SK-N-SH (cell line): ENCODE data around the gene SPOP. TPM values are rescaled to one million over a fixed set of nuclear protein-coding genes. Genes with fewer than 3 reads are reported as not detected.

Experiments used
- CTCF ChIA-PET: fragments of 300-600, 350-600 bp; formaldehyde crosslinking; extraction: SDS; loops from one replicate; lab custom pipeline; 2021; lab: Yijun Ruan, JAX
- POLR2A ChIA-PET: fragments of 350-600 bp; sonication (Branson Sonifier 250); formaldehyde crosslinking; extraction: SDS; loops from one replicate; lab custom pipeline; 2020; ENCODE audit warnings: antibody characterized with exemption, inconsistent platforms; lab: Yijun Ruan, JAX
- DNase-seq: peaks from one replicate; pipeline ENCODE4 v3.0.0; 2012
- H2AFZ ChIP-seq: fragments of 200-600 bp; sonication (generic); 2 replicates; pipeline ENCODE4 v1.8.1; 2016; ENCODE audit warnings: antibody characterized with exemption, mild to moderate bottlenecking, low read depth
- H3F3A ChIP-seq: fragments of 200-600 bp; sonication (generic); replicated peaks from 2 replicates; pipeline ENCODE3; 2016; ENCODE audit warnings: antibody characterized with exemption, mild to moderate bottlenecking; ENCODE audit not compliant: insufficient read depth
- H3K27ac ChIP-seq, 2 experiments: fragments of 200-500 bp in 1 of 2; fragments of 200-600 bp in 1 of 2; sonication (Bioruptor generic) in 1 of 2; sonication (generic), shearing (Covaris generic) in 1 of 2; 2 replicates each; pipeline versions ENCODE4 v1.5.1 to v1.6.1; 2014 to 2016; ENCODE audit warnings: low read depth in 2 of 2, inconsistent platforms in 1 of 2, low read length in 1 of 2, mild to moderate bottlenecking in 1 of 2, mixed read lengths in 1 of 2
- H3K27me3 ChIP-seq: fragments of 200-600 bp; sonication (generic), shearing (Covaris generic); 2 replicates; pipeline ENCODE4 v1.6.1; 2016; ENCODE audit warnings: mixed run types; ENCODE audit not compliant: insufficient read depth
- H3K36me3 ChIP-seq, 2 experiments: fragments of 200-500 bp in 1 of 2; fragments of 200-600 bp in 1 of 2; sonication (Bioruptor generic) in 1 of 2; sonication (generic) in 1 of 2; replicated peaks in 1 of 2; 2 replicates each; pipeline versions ENCODE3 to v1.5.1; 2014 to 2016; ENCODE audit warnings: low read length in 1 of 2, mild to moderate bottlenecking in 1 of 2; ENCODE audit not compliant: insufficient read depth in 2 of 2, control insufficient read depth in 1 of 2
- H3K4me1 ChIP-seq, 2 experiments: fragments of 200-500 bp in 1 of 2; fragments of 200-600 bp in 1 of 2; sonication (Bioruptor generic) in 1 of 2; sonication (generic), shearing (Covaris generic) in 1 of 2; 2 replicates each; pipeline versions ENCODE4 v1.5.1 to v1.6.1; 2014 to 2016; ENCODE audit warnings: low read depth in 1 of 2, low read length in 1 of 2, mixed run types in 1 of 2; ENCODE audit not compliant: insufficient read depth in 2 of 2, control insufficient read depth in 1 of 2
- H3K4me2 ChIP-seq: fragments of 200-600 bp; sonication (generic), shearing (Covaris generic); 2 replicates; pipeline ENCODE4 v1.6.1; 2017; ENCODE audit warnings: mixed run types
- H3K4me3 ChIP-seq, 2 experiments: fragments of 200-500 bp in 1 of 2; fragments of 200-600 bp in 1 of 2; sonication (Bioruptor generic) in 1 of 2; sonication (generic), shearing (Covaris generic) in 1 of 2; 2 replicates each; pipeline versions ENCODE4 v1.5.1 to v1.8.1; 2014 to 2016; ENCODE audit warnings: low read depth in 2 of 2, inconsistent platforms in 1 of 2, low read length in 1 of 2, mild to moderate bottlenecking in 1 of 2, mixed read lengths in 1 of 2, moderate library complexity in 1 of 2
- H3K79me2 ChIP-seq: fragments of 200-600 bp; sonication (generic); 2 replicates; pipeline ENCODE4 v1.8.1; 2017; ENCODE audit warnings: mild to moderate bottlenecking; ENCODE audit not compliant: insufficient read depth
- H3K9ac ChIP-seq: fragments of 200-600 bp; sonication (generic); 2 replicates; pipeline ENCODE4 v1.6.1; 2017; ENCODE audit warnings: mixed run types
- H3K9me2 ChIP-seq: fragments of 200-600 bp; sonication (generic); 2 replicates; pipeline ENCODE4 v1.6.1; 2017; ENCODE audit warnings: mixed run types
- H3K9me3 ChIP-seq: fragments of 200-600 bp; sonication (generic); 2 replicates; pipeline ENCODE4 v1.6.1; 2017; ENCODE audit warnings: mixed run types, mild to moderate bottlenecking, moderate library complexity
- H4K20me1 ChIP-seq: fragments of 200-600 bp; sonication (generic); 2 replicates; pipeline ENCODE4 v1.6.1; 2017; ENCODE audit warnings: mild to moderate bottlenecking, mixed run types; ENCODE audit not compliant: insufficient read depth
- ELF1 ChIP-seq: IDR thresholded peaks from 2 replicates; pipeline ENCODE4 v1.4.0; 2012
- EZH2phosphoT487 ChIP-seq: fragments of 200-600 bp; sonication (generic); IDR thresholded peaks from 2 replicates; pipeline ENCODE4 v1.6.1; 2017; ENCODE audit warnings: low read depth, mixed run types, mild to moderate bottlenecking, antibody characterized with exemption, moderate library complexity, borderline replicate concordance
- FOSL2 ChIP-seq: IDR thresholded peaks from 2 replicates; pipeline ENCODE4 v1.4.0; 2012; ENCODE audit warnings: low read depth, mild to moderate bottlenecking, moderate library complexity, borderline replicate concordance
- FOXM1 ChIP-seq: IDR thresholded peaks from 2 replicates; pipeline ENCODE4 v1.4.0; 2012; ENCODE audit warnings: low read depth, mild to moderate bottlenecking
- GABPA ChIP-seq: IDR thresholded peaks from 2 replicates; pipeline ENCODE4 v1.4.0; 2012; ENCODE audit warnings: low read depth, mild to moderate bottlenecking
- JUND ChIP-seq: IDR thresholded peaks from 2 replicates; pipeline ENCODE4 v1.4.0; 2012
- NFIC ChIP-seq: IDR thresholded peaks from 2 replicates; pipeline ENCODE4 v1.4.0; 2012; ENCODE audit warnings: borderline replicate concordance
- NRF1 ChIP-seq: IDR thresholded peaks from 2 replicates; pipeline ENCODE4 v1.6.1; 2012; ENCODE audit warnings: low read depth, mild to moderate bottlenecking, low read length
- POLR2AphosphoS5 ChIP-seq: IDR thresholded peaks from 2 replicates; pipeline ENCODE4 v1.6.1; 2012; ENCODE audit warnings: low read depth, low read length
- RAD21 ChIP-seq: IDR thresholded peaks from 2 replicates; pipeline ENCODE4 v1.6.1; 2012; ENCODE audit warnings: mild to moderate bottlenecking, low read length
- RCOR1 ChIP-seq: fragments of 150-350 bp; IDR thresholded peaks from 2 replicates; pipeline ENCODE4 v1.6.1; 2017; ENCODE audit warnings: antibody characterized with exemption, low read length
- RFX5 ChIP-seq: IDR thresholded peaks from 2 replicates; pipeline ENCODE4 v1.6.1; 2012; ENCODE audit warnings: mild to moderate bottlenecking, improper control_type of control experiment, low read length
- SIN3A ChIP-seq: IDR thresholded peaks from 2 replicates; pipeline ENCODE4 v1.6.1; 2012; ENCODE audit warnings: low read depth, mild to moderate bottlenecking, low read length, moderate library complexity, borderline replicate concordance
- SMC3 ChIP-seq: IDR thresholded peaks from 2 replicates; pipeline ENCODE4 v1.6.1; 2012; ENCODE audit warnings: low read depth, low read length, improper control_type of control experiment
- TAF1 ChIP-seq: IDR thresholded peaks from 2 replicates; pipeline ENCODE4 v1.6.1; 2012; ENCODE audit warnings: low read depth, mild to moderate bottlenecking, low read length, moderate library complexity, borderline replicate concordance
- TCF12 ChIP-seq: IDR thresholded peaks from 2 replicates; pipeline ENCODE4 v1.4.0; 2012
- TEAD4 ChIP-seq: IDR thresholded peaks from 2 replicates; pipeline ENCODE4 v1.4.0; 2012; ENCODE audit warnings: mild to moderate bottlenecking, borderline replicate concordance; ENCODE audit not compliant: insufficient read depth
- YY1 ChIP-seq: IDR thresholded peaks from 2 replicates; pipeline ENCODE4 v1.4.0; 2012; ENCODE audit warnings: low read depth, mild to moderate bottlenecking
- WGBS: methylation state at CpG from one replicate; pipeline ENCODE4 v1.1.6; 2017; ENCODE audit warnings: low lambda C conversion rate; 5-methylcytosine and 5-hydroxymethylcytosine counted together
- polyA plus RNA-seq, 3 experiments: library from polyadenylated mRNA; depleted of rRNA; stranded (reverse); fragments of >200 nt; gene quantifications; 2 replicates each; pipeline ENCODE4 v1.2.3, GENCODE V29; 2012
- TF ChIP-seq, protein P1 (sequence below): IDR thresholded peaks from 2 replicates; pipeline ENCODE4 v1.4.0; 2012; ENCODE audit warnings: low read depth, borderline replicate concordance
- TF ChIP-seq, protein P2 (sequence below): IDR thresholded peaks from 2 replicates; pipeline ENCODE4 v1.4.0; 2012; ENCODE audit warnings: low read depth
- TF ChIP-seq, protein P3 (sequence below): IDR thresholded peaks from 2 replicates; pipeline ENCODE4 v1.4.0; 2012; ENCODE audit warnings: low read depth, borderline replicate concordance
- TF ChIP-seq, protein P4 (sequence below): fragments of 150-350 bp; IDR thresholded peaks from 2 replicates; pipeline ENCODE4 v1.6.1; 2016; ENCODE audit warnings: mild to moderate bottlenecking, low read depth, low read length
- TF ChIP-seq, protein P5 (sequence below): IDR thresholded peaks from 2 replicates; pipeline ENCODE4 v1.6.1; 2012; ENCODE audit warnings: mild to moderate bottlenecking, low read depth, low read length, moderate library complexity

Gene SPOP
- polyA plus RNA-seq, 1 of the 3 experiments (the other 2 are of a cell fraction) = 54.0 TPM

DNA sequence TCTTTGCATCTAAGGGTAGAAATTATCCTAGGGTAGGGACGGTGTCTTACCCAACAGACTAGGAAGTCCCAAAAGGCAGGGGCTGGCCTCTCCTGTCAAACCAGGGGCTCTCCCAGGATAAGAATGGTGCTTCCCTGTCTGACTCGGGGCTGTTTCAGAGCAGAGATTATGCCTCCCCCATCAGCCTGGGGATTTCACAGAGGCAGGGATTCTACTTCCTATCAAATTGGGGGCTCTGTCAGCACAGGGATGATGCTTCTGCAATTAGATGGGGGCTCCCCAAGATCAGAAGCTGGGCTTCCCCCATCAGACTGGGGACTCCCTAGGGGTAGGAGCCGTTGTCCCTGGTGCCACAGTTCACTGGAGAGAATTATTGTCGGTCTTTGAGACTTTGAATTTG lies 99.9 kb downstream of the SPOP start (continued):
- TF ChIP-seq SIN3A = no peak
- TF ChIP-seq, protein P1, sequence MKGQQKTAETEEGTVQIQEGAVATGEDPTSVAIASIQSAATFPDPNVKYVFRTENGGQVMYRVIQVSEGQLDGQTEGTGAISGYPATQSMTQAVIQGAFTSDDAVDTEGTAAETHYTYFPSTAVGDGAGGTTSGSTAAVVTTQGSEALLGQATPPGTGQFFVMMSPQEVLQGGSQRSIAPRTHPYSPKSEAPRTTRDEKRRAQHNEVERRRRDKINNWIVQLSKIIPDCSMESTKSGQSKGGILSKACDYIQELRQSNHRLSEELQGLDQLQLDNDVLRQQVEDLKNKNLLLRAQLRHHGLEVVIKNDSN = no peak
- no peak for TF ChIP-seq NRF1
- TF ChIP-seq RFX5 = no peak
- TF ChIP-seq, protein P2, sequence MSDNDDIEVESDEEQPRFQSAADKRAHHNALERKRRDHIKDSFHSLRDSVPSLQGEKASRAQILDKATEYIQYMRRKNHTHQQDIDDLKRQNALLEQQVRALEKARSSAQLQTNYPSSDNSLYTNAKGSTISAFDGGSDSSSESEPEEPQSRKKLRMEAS = no peak
- TF ChIP-seq, protein P3, sequence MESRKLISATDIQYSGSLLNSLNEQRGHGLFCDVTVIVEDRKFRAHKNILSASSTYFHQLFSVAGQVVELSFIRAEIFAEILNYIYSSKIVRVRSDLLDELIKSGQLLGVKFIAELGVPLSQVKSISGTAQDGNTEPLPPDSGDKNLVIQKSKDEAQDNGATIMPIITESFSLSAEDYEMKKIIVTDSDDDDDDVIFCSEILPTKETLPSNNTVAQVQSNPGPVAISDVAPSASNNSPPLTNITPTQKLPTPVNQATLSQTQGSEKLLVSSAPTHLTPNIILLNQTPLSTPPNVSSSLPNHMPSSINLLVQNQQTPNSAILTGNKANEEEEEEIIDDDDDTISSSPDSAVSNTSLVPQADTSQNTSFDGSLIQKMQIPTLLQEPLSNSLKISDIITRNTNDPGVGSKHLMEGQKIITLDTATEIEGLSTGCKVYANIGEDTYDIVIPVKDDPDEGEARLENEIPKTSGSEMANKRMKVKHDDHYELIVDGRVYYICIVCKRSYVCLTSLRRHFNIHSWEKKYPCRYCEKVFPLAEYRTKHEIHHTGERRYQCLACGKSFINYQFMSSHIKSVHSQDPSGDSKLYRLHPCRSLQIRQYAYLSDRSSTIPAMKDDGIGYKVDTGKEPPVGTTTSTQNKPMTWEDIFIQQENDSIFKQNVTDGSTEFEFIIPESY = no peak

DNA sequence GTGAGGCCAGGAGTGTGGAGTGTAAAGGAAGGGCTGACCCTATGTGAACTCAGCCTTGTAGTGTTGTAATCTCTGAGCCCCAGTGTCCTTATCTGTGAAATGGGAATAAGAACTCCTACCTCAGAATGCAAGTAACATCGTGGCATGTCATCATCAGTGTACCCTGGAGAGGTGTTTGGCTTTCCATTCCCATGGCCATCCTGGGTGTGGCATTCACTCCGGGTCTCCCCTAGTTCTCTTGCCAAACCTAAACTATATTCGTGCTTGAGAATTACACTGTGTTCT lies 100.3 kb downstream of the SPOP start:
- no peak overlapping the region for H3K27ac ChIP-seq
- H3K9me2 ChIP-seq = no peaks in the 10 kb centered on the region
- ChIA-PET POLR2A (no interaction called here), CTCF (interaction anchor here (0.7 to 48.9 kb wide), 6 partner anchors 7 to 165 kb away, joined by 3 to 2107 read pairs (median 26); partner anchors contain the start of genes SLC35B1 and SPOP)
- H3K36me3 ChIP-seq = no peaks in the 10 kb centered on the region
- 88% methylated on average over 3 of the region's 3 CpGs for WGBS
- peak overlapping the region; percentile 99; the same call in 1 of the 2 replicates for H3K4me2 ChIP-seq
- no peak overlapping the region for H3K4me3 ChIP-seq
- H3F3A ChIP-seq = peaks cover 7% of the 10 kb centered on the region
- DNase-seq = peak; percentile 36
- TF ChIP-seq NFIC (no peak), YY1 (no peak), FOSL2 (no peak), JUND (no peak), ELF1 (no peak), POLR2AphosphoS5 (no peak), SIN3A (no peak), TAF1 (no peak), RAD21 (no peak), TEAD4 (no peak), EZH2phosphoT487 (no peak), FOXM1 (no peak), SMC3 (no peak), NRF1 (no peak), GABPA (no peak), RCOR1 (no peak), TCF12 (no peak)
- TF ChIP-seq, protein P4, sequence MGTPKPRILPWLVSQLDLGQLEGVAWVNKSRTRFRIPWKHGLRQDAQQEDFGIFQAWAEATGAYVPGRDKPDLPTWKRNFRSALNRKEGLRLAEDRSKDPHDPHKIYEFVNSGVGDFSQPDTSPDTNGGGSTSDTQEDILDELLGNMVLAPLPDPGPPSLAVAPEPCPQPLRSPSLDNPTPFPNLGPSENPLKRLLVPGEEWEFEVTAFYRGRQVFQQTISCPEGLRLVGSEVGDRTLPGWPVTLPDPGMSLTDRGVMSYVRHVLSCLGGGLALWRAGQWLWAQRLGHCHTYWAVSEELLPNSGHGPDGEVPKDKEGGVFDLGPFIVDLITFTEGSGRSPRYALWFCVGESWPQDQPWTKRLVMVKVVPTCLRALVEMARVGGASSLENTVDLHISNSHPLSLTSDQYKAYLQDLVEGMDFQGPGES = no peak
- TF ChIP-seq, protein P5, sequence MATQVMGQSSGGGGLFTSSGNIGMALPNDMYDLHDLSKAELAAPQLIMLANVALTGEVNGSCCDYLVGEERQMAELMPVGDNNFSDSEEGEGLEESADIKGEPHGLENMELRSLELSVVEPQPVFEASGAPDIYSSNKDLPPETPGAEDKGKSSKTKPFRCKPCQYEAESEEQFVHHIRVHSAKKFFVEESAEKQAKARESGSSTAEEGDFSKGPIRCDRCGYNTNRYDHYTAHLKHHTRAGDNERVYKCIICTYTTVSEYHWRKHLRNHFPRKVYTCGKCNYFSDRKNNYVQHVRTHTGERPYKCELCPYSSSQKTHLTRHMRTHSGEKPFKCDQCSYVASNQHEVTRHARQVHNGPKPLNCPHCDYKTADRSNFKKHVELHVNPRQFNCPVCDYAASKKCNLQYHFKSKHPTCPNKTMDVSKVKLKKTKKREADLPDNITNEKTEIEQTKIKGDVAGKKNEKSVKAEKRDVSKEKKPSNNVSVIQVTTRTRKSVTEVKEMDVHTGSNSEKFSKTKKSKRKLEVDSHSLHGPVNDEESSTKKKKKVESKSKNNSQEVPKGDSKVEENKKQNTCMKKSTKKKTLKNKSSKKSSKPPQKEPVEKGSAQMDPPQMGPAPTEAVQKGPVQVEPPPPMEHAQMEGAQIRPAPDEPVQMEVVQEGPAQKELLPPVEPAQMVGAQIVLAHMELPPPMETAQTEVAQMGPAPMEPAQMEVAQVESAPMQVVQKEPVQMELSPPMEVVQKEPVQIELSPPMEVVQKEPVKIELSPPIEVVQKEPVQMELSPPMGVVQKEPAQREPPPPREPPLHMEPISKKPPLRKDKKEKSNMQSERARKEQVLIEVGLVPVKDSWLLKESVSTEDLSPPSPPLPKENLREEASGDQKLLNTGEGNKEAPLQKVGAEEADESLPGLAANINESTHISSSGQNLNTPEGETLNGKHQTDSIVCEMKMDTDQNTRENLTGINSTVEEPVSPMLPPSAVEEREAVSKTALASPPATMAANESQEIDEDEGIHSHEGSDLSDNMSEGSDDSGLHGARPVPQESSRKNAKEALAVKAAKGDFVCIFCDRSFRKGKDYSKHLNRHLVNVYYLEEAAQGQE = no peak
- TF ChIP-seq, protein P3 = no peak
- no peaks in the 10 kb centered on the region for H3K79me2 ChIP-seq
- peaks cover 8 to 20% of the 10 kb centered on the region in 2 experiments; a peak in 2 of 4 replicates for H3K4me1 ChIP-seq
- H2AFZ ChIP-seq = no peak overlapping the region
- H3K9me3 ChIP-seq = no peaks in the 10 kb centered on the region
- no peaks in the 10 kb centered on the region; the same call in 1 of the 2 replicates for H3K27me3 ChIP-seq
- no peak overlapping the region for H3K9ac ChIP-seq
- H4K20me1 ChIP-seq = no peaks in the 10 kb centered on the region
